ENCODE data around the gene HJURP.

Gene HJURP

DNA sequence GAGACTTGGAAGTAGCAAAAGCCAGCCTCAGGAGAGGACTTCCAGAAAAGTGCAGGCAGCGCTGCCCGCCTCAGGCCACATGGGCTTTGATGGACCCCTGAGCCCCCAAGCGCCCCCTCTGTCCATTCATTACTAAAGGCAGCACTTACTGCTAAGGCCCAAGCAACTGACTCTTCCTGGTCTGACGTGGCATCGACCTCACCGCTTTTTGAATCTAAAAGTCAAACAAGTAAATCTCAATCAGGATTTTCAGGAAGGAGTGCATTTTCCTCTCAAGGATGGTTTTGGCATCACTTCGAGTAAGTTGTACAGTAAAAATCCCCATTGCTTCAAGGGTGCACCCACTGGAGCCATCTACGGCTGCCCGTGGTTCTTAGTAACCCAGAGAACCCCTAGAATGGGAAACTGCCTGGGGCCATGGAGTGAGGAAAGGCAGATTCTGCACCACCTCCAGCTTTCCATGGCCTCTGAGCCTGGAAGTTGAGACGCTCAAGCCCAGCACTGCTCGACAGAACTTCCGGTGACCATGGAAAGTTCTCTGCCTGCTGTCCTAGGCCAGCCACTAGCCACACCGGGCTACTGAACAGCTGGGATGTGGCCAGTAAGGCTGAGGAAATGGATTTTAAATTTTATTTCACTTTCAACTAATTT, 7.0 kb downstream of the HJURP start:
- no peak for DNase-seq

DNA sequence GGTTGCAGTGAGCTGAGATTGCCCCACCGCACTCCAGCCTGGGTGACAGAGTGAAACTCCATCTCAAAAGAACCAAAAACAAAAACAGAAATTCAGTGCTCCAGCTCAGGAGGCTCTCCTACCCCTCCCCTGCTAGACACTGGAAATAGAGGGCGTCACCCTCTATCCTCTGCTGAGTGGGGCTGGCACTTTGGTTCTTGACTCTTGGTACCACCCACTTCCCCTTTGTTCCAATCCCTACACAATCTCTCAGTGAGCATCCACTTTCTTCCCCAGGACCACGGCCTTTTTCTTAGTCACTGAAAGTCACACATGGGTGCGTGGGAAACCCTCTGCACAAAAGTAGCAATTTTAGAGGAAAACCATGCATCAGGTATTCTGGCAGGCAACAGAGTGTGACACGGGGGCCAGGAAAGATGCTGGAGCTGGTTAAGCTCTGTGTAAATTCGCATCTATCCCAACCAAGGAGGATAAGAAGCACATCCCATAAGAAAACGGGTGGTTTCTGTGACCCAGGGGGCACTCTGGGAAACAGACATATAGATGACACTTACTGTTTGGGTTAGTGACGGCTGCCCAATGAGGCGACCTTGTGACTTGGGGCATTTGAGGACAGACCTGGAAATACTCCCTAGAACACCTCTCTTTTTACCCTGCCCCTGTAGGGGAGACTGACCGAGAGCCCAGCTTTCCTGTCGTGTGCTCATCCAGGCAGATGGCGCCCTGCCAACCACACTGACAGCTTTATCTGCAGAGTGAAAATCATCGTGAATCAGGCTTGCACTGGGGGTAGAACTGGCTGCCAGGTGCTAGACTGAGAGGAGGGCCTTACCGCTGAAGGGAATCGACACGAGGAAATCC, 7.7 kb downstream of the HJURP start:
- DNase-seq = no peak

DNA sequence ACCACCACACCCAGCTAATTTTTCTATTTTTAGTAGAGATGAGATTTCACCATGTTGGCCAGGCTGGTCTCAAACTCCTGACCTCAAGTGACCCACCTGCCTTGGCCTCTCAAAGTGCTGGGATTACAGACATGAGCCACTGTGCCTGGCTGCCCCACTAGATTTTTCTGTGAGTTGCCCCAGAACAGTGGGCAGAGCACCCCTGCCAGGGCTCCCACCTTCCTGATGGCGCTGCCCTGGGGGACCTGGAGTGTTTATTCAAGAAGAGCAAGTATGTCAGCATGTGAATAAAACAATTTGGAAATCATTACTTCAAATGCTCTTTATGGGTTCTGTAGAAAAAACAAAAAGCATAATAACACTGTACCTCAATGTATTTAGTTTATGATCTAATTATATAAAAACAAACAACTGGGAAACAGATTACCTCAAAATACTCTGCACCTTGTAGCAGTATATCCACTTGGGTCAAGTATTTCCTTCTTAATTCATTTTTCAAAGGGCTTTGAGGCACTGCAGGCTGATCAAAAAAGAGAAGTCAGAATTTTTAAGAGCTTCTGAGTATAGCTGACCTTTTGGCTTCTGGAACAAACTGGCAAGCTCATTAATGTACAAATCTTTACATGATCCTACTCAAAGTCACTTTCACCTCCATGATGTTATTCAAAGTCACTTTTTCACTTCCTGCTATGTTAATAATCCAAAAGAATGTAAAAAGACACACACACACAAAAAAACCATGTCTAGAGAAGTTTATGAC, 8.9 kb downstream of the HJURP start:
- no peak for DNase-seq

DNA sequence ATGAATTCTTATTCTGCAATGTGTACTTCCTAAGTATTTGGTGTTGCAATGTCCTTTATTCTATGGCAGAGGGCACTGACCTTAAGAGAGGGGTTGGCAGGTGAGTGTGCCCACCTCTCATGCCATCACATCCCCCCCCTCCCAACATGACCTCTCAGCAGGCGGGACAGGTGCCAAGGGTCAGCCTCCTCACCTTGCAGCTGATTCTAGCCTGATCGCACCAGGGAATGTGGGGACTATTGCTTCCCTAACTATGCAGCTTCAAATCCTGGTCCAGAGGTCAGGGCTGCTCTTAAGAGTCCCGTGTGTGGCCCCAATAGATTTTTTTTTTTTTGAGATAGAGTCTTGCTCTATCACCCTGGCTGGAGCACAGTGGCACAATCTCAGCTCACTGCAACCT, 9.5 kb downstream of the HJURP start:
- no peak for DNase-seq

DNA sequence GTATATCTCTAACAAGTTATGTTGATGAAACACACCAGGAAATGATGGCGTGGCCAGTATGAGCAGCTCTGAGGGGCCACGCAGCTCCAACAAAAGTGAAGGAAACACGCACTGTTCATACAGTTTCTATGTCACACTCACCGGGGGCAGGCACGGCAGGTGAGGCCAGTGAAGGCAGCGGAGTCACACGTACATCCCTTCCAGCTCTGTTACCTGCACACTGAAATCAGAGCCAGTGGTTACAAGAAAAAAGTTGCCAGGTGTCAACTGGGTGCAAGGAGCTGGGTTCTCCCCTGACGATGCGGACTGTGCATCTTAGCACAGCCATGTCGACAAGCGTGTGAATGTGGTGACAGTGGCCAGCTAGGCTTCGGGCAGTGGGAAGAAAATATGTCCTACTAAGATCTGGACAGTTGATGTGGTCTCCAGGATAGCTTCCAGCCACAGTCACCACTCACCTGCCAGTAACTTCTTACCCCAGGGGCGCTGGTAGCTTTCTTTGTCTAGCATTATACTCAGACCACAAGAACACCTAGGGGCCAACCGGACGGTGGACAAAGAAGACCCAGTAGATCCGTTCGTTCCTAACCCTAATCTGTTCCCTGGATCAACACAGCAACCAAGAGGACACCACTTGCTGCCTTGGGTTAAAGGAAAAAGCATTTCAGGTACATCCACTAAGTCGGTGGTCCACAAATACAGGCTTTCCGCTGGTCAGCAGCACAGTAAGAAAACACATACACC, 10.1 kb downstream of the HJURP start:
- no peak for DNase-seq

DNA sequence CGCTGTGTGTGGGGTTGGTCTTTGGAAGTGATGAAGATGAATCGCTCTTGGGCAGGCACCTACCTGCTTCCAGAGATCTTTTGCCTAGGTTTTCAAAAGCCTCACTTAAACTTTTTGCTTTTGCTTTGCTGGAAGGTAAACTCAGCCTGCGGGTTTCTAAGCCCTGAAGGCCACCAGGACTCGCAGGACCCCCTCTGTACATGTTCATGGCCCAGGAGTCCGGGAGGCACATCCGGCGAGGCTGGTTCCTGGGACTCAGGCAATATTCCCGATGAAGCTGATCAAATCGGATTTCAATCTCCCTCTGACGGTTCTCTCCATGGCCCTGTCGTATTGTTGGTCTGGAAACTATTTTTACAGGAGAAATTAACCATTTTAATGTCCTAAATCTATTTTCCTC, 13.2 kb downstream of the HJURP start:
- no peak for DNase-seq

DNA sequence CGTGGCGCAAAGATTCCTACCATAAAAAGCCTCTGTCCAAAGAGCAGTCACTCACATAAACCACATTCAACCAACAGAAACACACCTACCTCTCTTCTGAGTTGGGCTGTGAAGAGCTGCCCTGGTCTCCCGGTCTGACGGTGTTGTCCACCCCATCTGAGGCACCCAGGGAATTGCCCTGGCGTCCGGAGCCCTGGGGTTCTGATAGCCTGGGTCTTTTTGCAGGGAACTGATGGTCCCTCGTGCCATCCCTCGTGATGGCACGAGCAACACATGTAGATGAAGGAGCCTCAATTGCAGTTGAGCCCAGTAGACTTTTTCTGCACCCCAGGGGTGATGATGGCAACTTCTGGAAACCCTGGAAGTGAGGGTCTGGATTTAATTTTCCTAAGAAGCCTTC, 13.8 kb downstream of the HJURP start:
- DNase-seq = no peak

DNA sequence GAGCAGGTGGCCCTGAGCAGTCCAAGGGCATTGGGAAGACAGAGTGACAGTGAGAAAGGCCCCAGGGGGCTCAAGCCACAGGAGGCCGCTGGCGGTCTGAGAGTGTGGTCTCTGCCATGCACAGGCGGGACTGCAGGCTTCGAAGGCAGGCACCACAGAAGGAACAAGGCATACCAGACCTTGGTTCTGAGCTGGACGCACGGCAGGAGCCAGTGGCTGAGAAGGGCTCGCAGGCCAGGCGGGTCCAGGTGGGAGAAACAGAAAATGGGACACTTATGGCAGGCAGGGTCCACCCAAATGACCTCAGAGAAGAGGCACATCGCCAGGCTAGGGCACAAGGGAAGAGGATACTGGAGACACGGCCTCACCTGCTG, 14.9 kb downstream of the HJURP start:
- no peak for DNase-seq

DNA sequence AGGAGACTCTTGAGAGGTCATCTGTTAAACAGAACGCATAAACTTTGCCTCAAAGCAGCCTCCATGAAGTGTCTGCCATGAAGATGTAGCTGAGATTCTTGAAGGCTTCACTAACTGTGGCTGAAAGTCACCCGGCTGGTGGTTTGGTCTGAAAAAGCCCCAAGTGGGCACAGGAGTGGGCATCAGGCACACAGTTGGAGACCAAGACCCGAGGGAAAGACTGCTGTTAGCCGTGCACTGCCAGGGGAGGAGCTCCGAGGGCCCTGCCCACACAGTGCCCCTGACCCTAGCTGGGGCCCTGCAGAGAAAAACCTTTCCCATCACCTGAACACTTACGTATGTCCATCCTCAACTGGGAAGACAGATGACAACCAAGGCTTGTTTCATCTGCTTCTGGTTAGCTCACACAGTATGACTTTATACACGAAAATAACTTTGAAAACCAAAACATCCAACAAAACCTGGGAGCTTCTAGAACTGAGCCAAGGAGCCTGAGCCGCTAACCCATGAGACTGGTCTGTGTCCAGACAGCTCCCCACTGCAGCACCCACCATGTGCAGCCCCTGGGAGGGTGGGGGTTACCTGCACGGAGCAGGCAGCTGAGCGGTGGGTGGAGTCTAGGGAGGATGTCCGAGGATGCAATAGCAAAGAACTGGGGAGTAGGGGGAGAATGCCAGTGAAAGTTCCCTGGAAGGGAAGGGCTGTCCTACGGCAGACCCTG, 15.4 kb downstream of the HJURP start:
- no peak for DNase-seq

DNA sequence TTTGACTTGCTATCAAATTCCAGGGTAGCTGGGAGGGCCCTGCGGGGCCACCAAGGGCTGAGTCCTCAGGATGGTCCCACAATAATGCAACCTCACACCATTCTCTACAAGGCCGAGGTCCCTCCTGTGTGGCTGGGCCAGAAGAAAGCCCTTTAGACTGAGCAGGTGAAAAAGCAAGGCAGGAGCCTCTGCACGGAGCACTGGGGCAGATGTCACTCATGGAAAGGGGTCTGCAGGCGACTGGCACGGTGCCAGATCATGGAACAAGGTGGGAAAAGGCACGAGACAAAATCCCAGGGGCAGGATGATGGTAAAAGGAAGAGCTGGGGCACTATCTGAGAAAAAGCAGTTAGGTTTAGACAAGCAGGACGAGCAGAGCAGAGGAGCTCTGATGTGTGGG, 16.1 kb downstream of the HJURP start:
- no peak for DNase-seq

DNA sequence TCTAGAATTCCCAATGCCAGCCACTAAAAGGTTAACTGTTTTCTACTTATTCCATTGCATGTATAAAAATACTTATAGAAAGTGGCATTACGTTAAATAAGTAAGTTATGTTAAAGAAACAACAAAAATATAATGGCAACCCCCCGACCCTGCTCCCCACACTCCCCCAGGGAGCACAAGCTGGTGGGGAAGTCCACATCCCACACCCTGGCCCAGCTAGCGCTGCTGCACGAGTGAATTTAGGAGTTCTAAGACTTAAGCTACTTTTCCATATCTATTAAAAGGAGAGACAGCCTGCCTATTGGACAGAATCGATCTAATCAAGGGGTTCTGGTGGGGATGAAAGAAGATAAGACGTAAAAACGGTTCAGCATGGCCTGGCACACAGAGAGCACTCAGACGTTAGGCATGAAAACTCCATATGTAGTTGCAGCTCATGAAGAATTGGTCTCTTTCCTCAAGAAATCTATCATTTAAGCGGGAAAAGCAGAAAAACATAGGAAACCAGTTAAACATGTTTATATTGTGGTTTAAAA, 16.6 kb downstream of the HJURP start:
- no peak for DNase-seq

DNA sequence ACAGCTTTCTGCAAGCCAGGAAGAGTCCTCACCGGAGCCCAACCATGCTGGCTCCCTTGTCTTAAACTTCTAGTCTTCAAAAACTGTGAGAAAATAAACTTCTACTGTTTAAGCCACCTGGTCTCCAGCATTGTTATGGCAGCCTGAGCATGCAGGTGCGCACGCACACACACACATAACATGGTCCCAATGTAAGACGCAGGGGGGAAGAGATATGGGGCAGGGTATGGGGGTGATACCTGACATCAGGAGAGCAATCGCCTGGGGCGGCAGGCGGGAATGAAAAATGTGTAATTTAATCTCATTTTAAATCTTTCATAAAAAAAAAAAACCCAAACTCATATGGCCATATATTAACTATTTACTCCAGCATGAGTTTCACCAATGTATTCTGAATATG, 18.0 kb downstream of the HJURP start:
- DNase-seq = no peak

DNA sequence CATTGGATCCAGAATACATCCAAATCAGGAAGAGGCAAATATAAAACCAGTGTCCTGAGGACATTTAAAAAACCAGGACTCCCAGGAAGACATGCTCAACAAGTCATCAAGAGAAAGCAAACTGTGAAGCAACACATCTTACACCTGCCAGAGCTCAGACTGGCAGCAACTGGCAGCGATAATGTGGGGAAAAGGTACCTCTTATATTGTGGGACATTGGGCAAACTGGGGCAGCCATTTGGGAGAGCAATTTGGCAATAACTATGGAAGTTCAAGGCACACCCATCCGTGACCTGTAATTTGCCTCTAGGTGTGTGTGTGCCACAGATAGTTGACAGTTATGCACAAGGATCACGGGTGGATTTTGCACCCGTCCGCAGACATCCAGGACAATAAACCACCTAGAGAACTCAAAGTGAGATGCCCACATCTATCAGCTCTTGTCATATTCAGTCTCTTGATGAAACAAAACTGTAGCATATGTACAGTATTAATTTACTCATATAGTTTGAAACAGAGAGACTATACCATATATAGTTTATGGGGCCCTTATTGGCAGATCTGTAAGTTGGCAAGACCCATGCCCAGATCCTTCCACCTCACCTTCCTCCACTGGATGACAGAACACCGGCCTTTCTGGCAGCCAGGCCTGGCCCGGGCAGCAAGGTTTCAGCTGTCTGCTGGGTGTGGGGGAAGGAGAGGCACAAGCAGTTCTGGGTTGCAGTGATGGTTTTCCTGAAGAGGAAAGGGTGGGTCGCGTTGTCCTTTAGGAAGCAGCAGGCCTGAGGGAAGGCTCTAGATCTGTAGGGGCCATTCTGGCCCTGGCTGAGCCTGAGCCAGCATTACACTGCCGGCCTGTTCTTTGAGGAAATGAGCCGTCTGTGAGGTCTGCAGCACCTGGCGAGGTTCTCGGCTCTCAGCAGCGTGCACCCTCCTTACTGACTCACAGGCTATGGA, 18.8 kb downstream of the HJURP start:
- DNase-seq = no peak

DNA sequence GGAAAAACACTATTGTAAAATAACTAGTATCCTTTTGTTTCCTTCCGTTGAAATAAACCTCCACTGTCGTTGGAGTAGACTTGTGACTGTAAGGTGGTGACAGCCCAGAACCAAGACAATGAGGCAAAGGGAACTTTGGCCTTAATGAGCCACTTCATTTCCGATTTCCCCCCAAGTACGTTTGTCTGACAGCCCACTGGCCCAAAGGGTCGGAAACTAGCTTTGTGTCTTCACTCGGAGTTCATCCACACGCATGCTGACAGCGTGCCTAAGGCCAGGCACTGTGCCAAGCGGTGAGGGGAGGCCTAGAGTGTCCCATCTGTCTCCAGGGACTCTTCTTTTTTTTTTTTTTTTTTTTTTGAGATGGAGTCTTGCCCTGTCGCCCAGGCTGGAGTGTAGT, 21.0 kb downstream of the HJURP start:
- no peak for DNase-seq

DNA sequence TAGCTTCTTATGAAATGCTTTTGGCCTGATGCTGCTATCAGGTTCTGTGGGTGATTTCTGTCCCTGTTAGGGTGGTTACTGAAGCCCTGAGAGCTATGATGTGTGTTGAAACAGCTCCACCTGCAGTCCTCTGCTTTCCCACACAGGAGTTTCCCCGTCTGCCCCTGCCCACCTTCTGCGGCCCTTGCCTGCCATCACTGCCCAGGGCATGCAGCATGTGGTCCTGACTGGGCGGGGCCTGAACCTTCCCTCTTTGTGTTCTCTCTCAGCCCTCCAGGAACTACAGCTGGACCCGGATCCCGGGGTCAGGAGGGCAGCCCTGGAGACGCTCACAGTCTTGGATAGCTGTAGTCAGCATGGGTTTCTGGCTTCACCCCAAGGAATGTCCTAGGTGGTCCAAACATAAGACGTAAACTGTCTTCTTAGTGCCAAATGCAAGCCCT, 21.4 kb downstream of the HJURP start:
- DNase-seq = no peak

DNA sequence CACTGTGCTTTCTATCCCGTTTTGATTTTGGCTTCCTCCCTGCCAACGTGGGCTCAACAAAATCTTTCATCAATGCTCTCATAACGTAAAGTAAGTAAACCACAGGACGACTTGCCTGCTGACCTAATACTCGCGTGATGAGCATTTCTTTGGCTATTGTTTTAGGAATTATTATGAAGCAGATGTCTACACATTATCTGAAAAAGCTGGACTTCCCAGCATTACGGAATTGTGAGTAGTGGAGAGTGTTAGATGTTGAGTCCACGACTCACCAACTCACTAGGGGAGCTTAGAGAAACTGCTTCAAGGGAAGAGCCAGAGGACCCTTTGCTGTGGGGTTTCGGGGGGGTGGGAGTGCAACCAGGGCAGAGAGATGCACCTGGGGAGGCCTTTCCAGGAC, 21.9 kb downstream of the HJURP start:
- no peak for DNase-seq

DNA sequence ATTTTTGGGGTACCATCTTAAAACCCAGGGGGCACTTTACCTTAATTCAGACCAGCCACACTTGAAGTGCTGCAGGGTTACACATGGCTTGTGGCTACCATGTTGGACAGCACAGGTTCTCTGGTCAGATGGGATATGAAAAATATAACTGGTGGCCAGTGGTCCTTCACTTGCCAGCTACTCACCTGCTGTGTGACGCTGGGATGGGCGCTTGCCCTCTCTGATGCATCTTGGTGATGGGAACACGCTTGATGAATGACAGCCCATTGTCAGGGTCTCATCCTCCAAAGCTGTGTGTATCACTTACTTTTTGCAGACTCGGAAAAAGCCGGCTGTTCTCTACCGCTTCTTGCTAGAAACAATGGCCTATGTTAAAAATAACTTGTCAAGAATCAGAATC, 22.5 kb downstream of the HJURP start:
- no peak for DNase-seq

DNA sequence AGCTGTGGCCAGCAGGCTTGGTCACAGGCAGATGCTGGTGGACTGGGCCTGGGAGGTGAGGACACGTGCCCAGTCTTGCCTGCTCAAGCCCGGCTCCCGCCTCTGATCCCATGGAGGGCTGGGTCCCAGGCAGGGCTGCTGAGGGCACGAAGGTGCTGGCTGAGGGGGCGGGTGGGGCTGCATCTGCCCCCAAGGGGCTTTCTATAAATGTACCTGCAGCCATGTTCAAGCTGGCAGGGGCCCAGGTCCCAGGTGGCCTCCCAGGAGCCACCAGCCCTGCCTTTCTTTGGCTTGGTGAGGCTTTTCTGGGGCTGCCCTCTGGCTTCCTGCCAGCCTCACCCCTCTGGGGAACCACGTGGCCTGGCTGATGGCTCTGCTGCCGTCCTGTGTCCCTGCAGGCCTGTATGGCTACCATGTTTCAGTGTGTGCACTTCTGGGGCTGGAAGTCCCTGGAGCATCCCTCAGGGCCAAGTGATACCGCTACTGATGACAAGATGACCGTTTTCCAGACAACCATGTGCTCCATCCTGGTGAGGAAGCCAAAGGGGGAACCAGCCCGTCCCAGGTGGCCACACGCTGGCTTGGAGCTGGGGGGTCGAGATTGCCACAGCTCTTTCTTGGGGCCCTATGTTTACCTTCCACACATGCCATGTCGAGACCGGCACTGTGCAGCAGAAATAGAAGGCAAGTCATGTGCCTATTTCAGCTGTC, 23.2 kb downstream of the HJURP start:
- no peak for DNase-seq

DNA sequence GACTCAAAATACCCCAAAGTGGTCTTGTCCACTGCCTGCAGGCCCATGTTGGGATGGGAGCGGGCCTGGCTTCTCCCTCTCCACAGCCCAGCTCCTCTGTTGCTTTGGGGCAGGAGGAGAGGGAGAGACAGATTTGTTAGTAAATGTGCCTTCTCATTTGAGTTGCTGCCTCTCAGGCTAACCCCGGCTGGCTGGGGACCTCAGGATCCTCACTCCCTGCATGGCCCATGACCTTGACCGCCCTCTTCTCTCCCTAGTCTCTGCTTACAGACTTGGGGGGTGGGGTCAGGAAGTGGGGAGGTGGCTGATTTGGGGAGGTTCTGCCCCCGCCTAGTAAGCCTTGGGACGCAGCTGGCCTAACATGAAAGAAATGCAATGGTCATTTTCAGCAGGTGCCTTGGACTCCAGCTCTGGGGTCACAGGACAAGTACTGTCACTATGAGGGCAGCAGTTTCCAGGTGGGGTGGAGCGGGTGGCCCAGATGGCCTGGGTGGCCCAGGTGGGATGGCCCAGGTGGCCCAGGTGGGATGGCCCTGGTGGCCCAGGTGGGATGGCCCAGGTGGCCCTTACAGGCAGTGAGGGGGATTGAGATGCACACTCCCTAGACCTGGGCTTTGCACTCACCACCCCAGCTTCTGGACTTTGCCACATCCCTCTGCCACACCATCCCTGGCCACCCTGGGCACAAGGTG, 24.1 kb downstream of the HJURP start:
- DNase-seq = no peak

All from T1000 (cell line).